MCF 10A (cell line): ENCODE measurements around the gene CLIP3. TPM values are rescaled to one million over a fixed set of nuclear protein-coding genes. Genes with fewer than 3 reads are reported as not detected.
A peak's percentile ranks its signal among the peaks of the same experiment; 100 is the strongest.

Experiments
- BruUV-seq: library from RNA; stranded (reverse); fragments of 400-500 nt; replicated peaks from 2 replicates; lab custom pipeline; 2021; lab: Mats Ljungman, UMichigan
- CTCF ChIA-PET: fragments of 300-600 bp; sonication (Branson Sonifier 250); formaldehyde crosslinking; extraction: SDS; loops from one replicate; lab custom pipeline; 2021; ENCODE audit warnings: antibody characterized with exemption, inconsistent platforms; lab: Yijun Ruan, JAX
- POLR2A ChIA-PET: fragments of 300-600, 350-650 bp; sonication (Branson Sonifier 250); formaldehyde crosslinking; extraction: SDS; loops from one replicate; lab custom pipeline; 2020; ENCODE audit warnings: antibody characterized with exemption, inconsistent platforms; lab: Yijun Ruan, JAX
- DNase-seq: peaks from one replicate; pipeline ENCODE4 v3.0.0-alpha.2; 2018; ENCODE audit not compliant: unreplicated experiment
- H3K27ac Mint-ChIP-seq: one replicate; pipeline ENCODE4 v1.8.0; 2022; ENCODE audit warnings: mild to moderate bottlenecking, low read depth, mixed read lengths; ENCODE audit not compliant: unreplicated experiment
- H3K27me3 Mint-ChIP-seq: one replicate; pipeline ENCODE4 v1.8.0; 2022; ENCODE audit warnings: mixed read lengths; ENCODE audit not compliant: insufficient read depth, unreplicated experiment
- H3K36me3 Mint-ChIP-seq: one replicate; pipeline ENCODE4 v1.8.0; 2022; ENCODE audit warnings: mild to moderate bottlenecking, moderate library complexity, mixed read lengths; ENCODE audit not compliant: insufficient read depth, unreplicated experiment
- H3K4me1 Mint-ChIP-seq: one replicate; pipeline ENCODE4 v1.8.0; 2022; ENCODE audit warnings: mixed read lengths; ENCODE audit not compliant: insufficient read depth, unreplicated experiment
- H3K4me3 Mint-ChIP-seq: one replicate; pipeline ENCODE4 v1.8.0; 2022; ENCODE audit warnings: mild to moderate bottlenecking, moderate library complexity, mixed read lengths; ENCODE audit not compliant: unreplicated experiment
- H3K9me3 Mint-ChIP-seq: one replicate; pipeline ENCODE4 v1.8.0; 2022; ENCODE audit warnings: mixed read lengths; ENCODE audit not compliant: unreplicated experiment
- CTCF ChIP-seq: fragments of 200-600 bp; IDR thresholded peaks from one replicate; pipeline ENCODE4 v1.8.0; 2022; ENCODE audit warnings: antibody characterized with exemption, mild to moderate bottlenecking; ENCODE audit not compliant: unreplicated experiment
- intact Hi-C: fragments of 100-400 bp; cut with micrococcal nuclease; formaldehyde crosslinking; loops from 2 replicates; pipeline ENCODE4 v1.14.1; 2022
- total RNA-seq: library from RNA; stranded (reverse); gene quantifications from 2 replicates; pipeline ENCODE4 v1.2.3, GENCODE V29; 2022

CLIP3 gene
- total RNA-seq, 1 experiment from 2014 or later: 1.2 TPM

GRCh38 chr19:36058481-36059179 is 26.0 kb upstream of the CLIP3 start:
- Mint-ChIP-seq H3K4me3 (no peak overlapping the region), H3K27ac (no peak overlapping the region), H3K27me3 (no peaks in the 10 kb centered on the region), H3K9me3 (no peaks in the 10 kb centered on the region), H3K36me3 (no peaks in the 10 kb centered on the region), H3K4me1 (peaks cover 4% of the 10 kb centered on the region)
- DNase-seq: no peak
- no peak for TF ChIP-seq CTCF
- CTCF ChIA-PET: interaction anchor here (0.5 to 1.5 kb wide), 7 partner anchors 9 to 126 kb away, joined by 3 to 8 read pairs (median 3); no protein-coding TSS in a partner anchor
- POLR2A ChIA-PET: interaction anchor here (0.9 kb wide), 1 partner anchor 56 kb away, joined by 3 read pairs; the partner anchor contains the start of genes POLR2I and TBCB
- BruUV-seq: no TSS peak
- intact Hi-C loops: no loop called here

- H3K4me3 Mint-ChIP-seq: peak within 1 kb of the TSS; percentile 86
- POLR2A ChIA-PET: interaction anchor here (0.6 to 2.3 kb wide), 14 partner anchors 11 to 586 kb away, joined by 3 to 23 read pairs (median 7); partner anchors contain the start of genes ALKBH6, CAPNS1, POLR2I and SYNE4
- H3K36me3 Mint-ChIP-seq: no peaks in the 10 kb centered on the region
- H3K9me3 Mint-ChIP-seq: no peaks in the 10 kb centered on the region
- peak; percentile 96 for DNase-seq
- CTCF ChIA-PET: interaction anchor here (0.5 to 1.5 kb wide), 9 partner anchors 11 to 124 kb away, joined by 3 to 6 read pairs (median 3); no protein-coding TSS in a partner anchor
- no peaks in the 10 kb centered on the region for H3K27me3 Mint-ChIP-seq
- no TSS peak for BruUV-seq
- peak within 1 kb of the TSS; percentile 73 for H3K27ac Mint-ChIP-seq
- H3K4me1 Mint-ChIP-seq: peaks cover 4% of the 10 kb centered on the region
- intact Hi-C loops: loop anchor here (1.0 kb wide), 3 partner anchors 41 to 60 kb away; partner anchors contain the start of genes ALKBH6 and SDHAF1
- no peak for TF ChIP-seq CTCF
Observed at GRCh38 chr19:36054733-36055686, 22.3 kb upstream of the CLIP3 start, which contains the start of gene WDR62. WDR62 (plus strand) TSS chr19:36054897; CDS start chr19:36054972, 75 bp downstream.

GRCh38 chr19:36054119-36054732 is 21.6 kb upstream of the CLIP3 start, which contains the start of gene THAP8:
THAP8 (minus strand) TSS chr19:36054285; CDS start chr19:36054217, 68 bp downstream.
- no peaks in the 10 kb centered on the region for H3K36me3 Mint-ChIP-seq
- H3K27me3 Mint-ChIP-seq: no peaks in the 10 kb centered on the region
- DNase-seq: peak; percentile 99
- BruUV-seq: no TSS peak
- no peaks in the 10 kb centered on the region for H3K9me3 Mint-ChIP-seq
- peak within 1 kb of the TSS; percentile 73 for H3K27ac Mint-ChIP-seq
- ChIA-PET POLR2A (interaction anchor here (0.7 to 2.3 kb wide), 14 partner anchors 10 to 160 kb away, joined by 3 to 23 read pairs (median 8); partner anchors contain the start of genes ALKBH6, CAPNS1, POLR2I and SYNE4), CTCF (interaction anchor here (0.6 to 1.5 kb wide), 6 partner anchors 30 to 1819 kb away, joined by 3 to 6 read pairs (median 4); no protein-coding TSS in a partner anchor)
- peak within 1 kb of the TSS; percentile 86 for H3K4me3 Mint-ChIP-seq
- intact Hi-C loops: loop anchor here (1.0 kb wide), 3 partner anchors 40 to 59 kb away; partner anchors contain the start of genes ALKBH6 and SDHAF1
- peaks cover 4% of the 10 kb centered on the region for H3K4me1 Mint-ChIP-seq
- peak; percentile 40 for TF ChIP-seq CTCF
